ENCODE results near the gene NGF. TPM values are rescaled to one million over a fixed set of nuclear protein-coding genes. Genes with fewer than 3 reads are reported as not detected.
"Not testable (repeated sequence)": the region's sequence is repeated elsewhere in the genome, so short reads cannot be mapped to it uniquely, and the experiment has no call there.

NGF gene
- total RNA-seq, 4 donors from 2014 or later, result 2.3 to 19.2 (median 10.2) TPM

DNA sequence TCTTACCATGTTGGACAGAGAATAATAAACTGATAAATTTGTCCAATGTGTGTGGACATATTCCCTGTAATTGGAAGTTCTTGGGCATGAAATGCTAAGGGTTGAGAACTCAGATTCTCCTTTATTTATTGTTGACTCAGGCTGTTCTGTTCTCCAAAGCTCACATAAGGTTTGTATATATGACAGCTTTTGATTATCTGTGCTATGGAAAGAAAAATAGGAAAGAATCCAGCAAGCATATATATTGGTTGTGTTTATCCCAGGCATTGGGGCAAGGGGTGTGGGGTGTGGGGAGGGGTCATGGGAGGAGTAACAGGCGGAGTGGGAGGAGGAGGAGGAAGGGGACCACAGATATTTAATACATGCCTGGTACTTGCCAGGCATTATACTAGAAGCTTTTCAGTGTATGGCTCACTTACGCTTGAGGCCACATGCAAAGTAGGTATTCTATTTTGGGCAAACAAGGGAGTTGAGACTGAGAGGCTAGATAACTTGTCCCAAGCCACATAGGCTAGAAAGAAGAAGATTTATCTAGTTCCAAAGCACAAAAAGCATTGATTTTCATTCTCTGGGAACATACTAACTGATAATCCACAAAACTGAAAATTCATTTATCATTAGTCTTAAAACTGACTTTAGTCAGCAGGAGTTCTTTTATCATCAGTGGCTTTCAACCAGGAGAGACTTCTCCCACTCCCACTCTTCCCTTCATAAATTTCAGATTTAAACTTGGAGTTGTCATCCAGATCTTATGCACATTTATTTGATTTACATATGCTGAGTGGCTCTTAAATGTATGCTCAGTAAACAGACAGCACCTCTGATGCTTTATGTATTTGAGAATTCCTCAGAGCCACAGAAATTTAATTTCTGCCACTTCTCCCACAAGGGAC lies 27.2 kb downstream of the NGF start:
- no peak for TF ChIP-seq CTCF (IDR thresholded peaks at IDR 0.05)
- no peak for ATAC-seq (ENCODE audit: low FRiP score)

GRCh38 chr1:115309504-115309903 lies 28.5 kb downstream of the NGF start:
- not testable (repeated sequence) for DNase-seq (ENCODE audit: low spot score); ATAC-seq (ENCODE audit: low FRiP score)

More for the DNA sequence above, 27.2 kb downstream of the NGF start:
- DNase-seq (ENCODE audit: low spot score), result no peak

GRCh38 chr1:115308969-115309368 lies 29.1 kb downstream of the NGF start:
- DNase-seq (ENCODE audit: low spot score), result no peak
- ATAC-seq (ENCODE audit: low FRiP score), result no peak
- TF ChIP-seq CTCF (IDR thresholded peaks at IDR 0.05), result no peak

DNA sequence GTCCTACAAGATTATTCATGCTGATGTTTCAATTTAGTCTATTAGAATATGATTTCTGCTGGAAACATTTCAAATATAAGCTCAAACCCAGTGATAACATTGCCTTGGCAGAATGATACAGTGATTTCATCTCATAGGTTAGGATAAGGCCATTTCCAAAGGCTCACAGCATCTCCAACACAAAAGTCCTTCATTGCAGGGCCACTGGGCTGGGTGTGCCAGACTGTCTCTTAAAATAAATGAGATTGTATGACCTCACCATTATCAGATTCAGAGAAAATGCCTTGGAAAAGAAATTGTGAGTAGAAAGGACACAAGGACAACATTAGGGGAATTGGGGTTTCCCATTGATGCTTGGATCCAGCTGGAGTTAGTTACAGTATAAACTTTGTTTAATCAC lies 30.4 kb downstream of the NGF start:
- ATAC-seq (ENCODE audit: low FRiP score) (no peak), DNase-seq (ENCODE audit: low spot score) (no peak)
- no peak for TF ChIP-seq CTCF (IDR thresholded peaks at IDR 0.05)

DNA sequence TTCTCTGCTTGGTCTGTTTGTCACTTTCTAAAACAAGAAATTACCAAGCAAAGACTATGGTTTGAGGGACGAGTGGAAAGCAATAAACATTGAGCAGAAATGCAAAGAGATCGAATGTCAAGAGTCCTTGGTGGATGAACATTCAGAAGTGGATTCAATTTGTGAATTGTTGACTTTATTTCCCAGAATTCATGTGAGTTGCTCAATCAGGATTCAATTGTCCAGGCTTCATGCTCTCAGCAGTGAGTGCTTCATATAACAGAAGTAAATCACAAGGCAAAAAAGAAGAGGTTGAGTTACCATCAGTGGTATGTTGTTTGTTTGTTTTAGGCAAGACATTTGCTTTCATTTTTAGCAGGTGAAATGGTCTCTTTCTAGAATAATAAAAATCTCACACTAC lies 31.9 kb downstream of the NGF start:
- no peak for ATAC-seq (ENCODE audit: low FRiP score)

DNA sequence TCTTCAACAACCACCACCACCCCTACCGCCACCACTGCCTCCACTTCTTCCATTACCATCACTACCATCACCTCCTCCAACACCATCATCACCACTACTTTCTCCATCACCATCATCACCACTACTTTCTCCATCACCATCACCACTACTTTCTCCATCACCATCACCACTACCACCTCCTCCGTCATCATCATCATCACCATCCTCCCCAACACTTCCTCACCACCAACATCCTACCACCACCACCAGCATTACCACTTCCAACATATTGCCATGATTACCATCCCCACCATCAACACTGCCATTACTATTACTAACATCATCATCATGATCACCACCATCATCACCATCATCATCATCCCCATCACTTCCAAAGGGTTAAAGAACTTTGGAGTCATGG lies 34.7 kb downstream of the NGF start:
- TF ChIP-seq CTCF (IDR thresholded peaks at IDR 0.05), result no peak
- no peak for DNase-seq (ENCODE audit: low spot score)
- ATAC-seq (ENCODE audit: low FRiP score), result no peak

More for the DNA sequence above, 31.9 kb downstream of the NGF start:
- no peak for TF ChIP-seq CTCF (IDR thresholded peaks at IDR 0.05)
- no peak for DNase-seq (ENCODE audit: low spot score)

DNA sequence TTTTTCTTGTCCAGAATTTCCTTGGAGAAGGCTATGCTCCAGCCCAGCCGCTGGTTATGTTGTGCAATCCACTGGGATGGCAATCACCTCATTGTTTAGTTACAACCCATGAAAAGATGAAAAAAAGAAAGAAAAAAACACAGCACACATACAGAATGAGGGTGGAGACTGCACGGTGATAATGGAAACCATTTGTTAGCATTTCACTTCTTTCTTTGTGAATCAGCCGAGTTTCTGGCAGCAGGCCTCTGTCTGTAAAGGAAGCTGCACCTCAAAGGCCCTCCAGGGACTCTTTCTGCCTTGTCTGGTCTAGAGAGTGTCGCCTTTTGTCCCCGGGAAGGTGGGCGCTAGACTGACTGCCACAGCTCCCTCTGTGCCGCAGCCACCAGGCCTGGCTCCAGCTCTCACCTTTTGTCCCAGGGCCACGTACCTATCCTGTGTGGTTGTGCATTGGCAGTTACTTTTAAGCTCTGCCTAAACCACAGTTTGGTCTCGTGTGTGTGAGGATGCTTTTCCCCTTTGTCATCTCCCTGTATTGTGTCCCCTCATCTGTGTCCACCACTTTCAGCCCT lies 35.6 kb downstream of the NGF start:
- DNase-seq (ENCODE audit: low spot score) (no peak), ATAC-seq (ENCODE audit: low FRiP score) (peak; percentile 69)
- TF ChIP-seq CTCF (IDR thresholded peaks at IDR 0.05), result no peak
